Panc1 (cell line): Measurements from ENCODE around the gene CARMIL1. TPM values are rescaled to one million over a fixed set of nuclear protein-coding genes. Genes with fewer than 3 reads are reported as not detected.

Source experiments
- ATAC-seq: fragments of 200-7000 bp; cut with Tn5 transposase; 2 replicates; pipeline ENCODE4 v1.9.1; 2020; ENCODE audit warnings: mild to moderate bottlenecking, moderate library complexity
- BruUV-seq: library from RNA; stranded (reverse); fragments of 400-500 nt; replicated peaks from 2 replicates; lab custom pipeline; 2021; lab: Mats Ljungman, UMichigan
- CTCF ChIA-PET: fragments of 300-600 bp; sonication (Branson Sonifier 250); formaldehyde crosslinking; loops from one replicate; lab custom pipeline; 2022; ENCODE audit warnings: antibody characterized with exemption; lab: Charles Lee
- POLR2A ChIA-PET: fragments of 300-600 bp; sonication (Branson Sonifier 250); formaldehyde crosslinking; loops from one replicate; lab custom pipeline; 2022; ENCODE audit warnings: antibody characterized with exemption; lab: Charles Lee
- DNase-seq: peaks from one replicate; pipeline ENCODE4 v3.0.0-alpha.2; 2010; ENCODE audit warnings: low read depth, low spot score
- H3K27ac ChIP-seq: 2 replicates; pipeline ENCODE4 v1.5.1; 2011; ENCODE audit warnings: mild to moderate bottlenecking, low read length, inconsistent platforms
- H3K27me3 ChIP-seq: fragments of 200-500 bp; sonication (Bioruptor generic); 2 replicates; pipeline ENCODE4 v1.6.0; 2014; ENCODE audit warnings: low read length, inconsistent platforms; ENCODE audit not compliant: control insufficient read depth, insufficient read depth
- H3K36me3 ChIP-seq: fragments of 200-500 bp; sonication (Bioruptor generic); 2 replicates; pipeline ENCODE4 v1.5.1; 2014; ENCODE audit warnings: inconsistent platforms, mild to moderate bottlenecking, low read length, moderate library complexity; ENCODE audit not compliant: control insufficient read depth, insufficient read depth
- H3K4me1 ChIP-seq: 2 replicates; pipeline ENCODE4 v1.5.1; 2011; ENCODE audit warnings: inconsistent platforms, mild to moderate bottlenecking, low read length, moderate library complexity; ENCODE audit not compliant: control insufficient read depth, insufficient read depth
- H3K4me3 ChIP-seq, 2 experiments: 2 replicates each; pipeline ENCODE4 v1.5.1; 2011 to 2012; ENCODE audit warnings: low read depth in 2 of 2, low read length in 2 of 2, mild to moderate bottlenecking in 2 of 2, inconsistent platforms in 1 of 2, moderate library complexity in 1 of 2
- H3K9me3 ChIP-seq: fragments of 200-500 bp; sonication (Bioruptor generic); 2 replicates; pipeline ENCODE4 v1.5.1; 2014; ENCODE audit warnings: low read depth, mild to moderate bottlenecking, inconsistent platforms, low read length, moderate library complexity; ENCODE audit not compliant: control insufficient read depth, insufficient read depth
- CTCF ChIP-seq: fragments of 450-650 bp; IDR thresholded peaks from 2 replicates; pipeline ENCODE4 v1.5.1; 2017; ENCODE audit warnings: mild to moderate bottlenecking
- POLR2AphosphoS5 ChIP-seq: IDR thresholded peaks from 2 replicates; pipeline ENCODE4 v1.6.1; 2012; ENCODE audit warnings: mild to moderate bottlenecking, low read depth, low read length, moderate library complexity
- REST ChIP-seq, 2 experiments: IDR thresholded peaks; 2 replicates each; pipeline ENCODE4 v1.6.1; 2011 to 2012; ENCODE audit warnings: low read depth in 2 of 2, control low read depth in 1 of 2, low read length in 1 of 2, mild to moderate bottlenecking in 1 of 2, moderate library complexity in 1 of 2; ENCODE audit not compliant: insufficient read depth in 1 of 2
- SIN3A ChIP-seq: IDR thresholded peaks from 2 replicates; pipeline ENCODE4 v1.6.1; 2012; ENCODE audit warnings: low read depth, mild to moderate bottlenecking, low read length, moderate library complexity, borderline replicate concordance; ENCODE audit not compliant: insufficient read depth
- TCF7L2 ChIP-seq: IDR thresholded peaks from 2 replicates; pipeline ENCODE4 v1.6.1; 2011; ENCODE audit warnings: mild to moderate bottlenecking, low read depth, low read length, inconsistent platforms
- in situ Hi-C: cut with HindIII; loops from 2 replicates; pipeline ENCODE4 v1.10.0; 2016; ENCODE audit warnings: low sequenced_read_pairs, low pct_unique_long_range_greater_than_20kb
- intact Hi-C: fragments of 100-400 bp; cut with micrococcal nuclease; formaldehyde crosslinking; loops from one replicate; pipeline ENCODE4 v1.10.0; 2022; ENCODE audit not compliant: unreplicated experiment
- total RNA-seq: library from RNA; stranded (reverse); gene quantifications from one replicate; pipeline ENCODE4 v1.2.1, GENCODE V29; 2021; ENCODE audit not compliant: unreplicated experiment

The CARMIL1 gene
- total RNA-seq, 1 experiment from 2014 or later: 4.0 TPM

- Histone ChIP-seq H3K36me3 (no peaks in the 10 kb centered on the region), H3K27ac (no peak overlapping the region), H3K4me3 (no peak overlapping the region), H3K9me3 (no peaks in the 10 kb centered on the region), H3K4me1 (no peaks in the 10 kb centered on the region), H3K27me3 (no peaks in the 10 kb centered on the region)
- BruUV-seq: no TSS peak
- ChIA-PET POLR2A (no interaction called here), CTCF (no interaction called here)
- intact Hi-C loops (no loop called here), in situ Hi-C loops (no loop called here)
- ATAC-seq (no peak), DNase-seq (no peak)
- TF ChIP-seq CTCF (no peak), TCF7L2 (no peak), POLR2AphosphoS5 (no peak)
Observed at GRCh38 chr6:25306379-25306778, 27.2 kb downstream of the CARMIL1 start.

GRCh38 chr6:25307805-25308494, 28.8 kb downstream of the CARMIL1 start:
- POLR2A ChIA-PET: interaction anchor here (0.6 kb wide), 1 partner anchor 292 kb away, joined by 6 read pairs; no protein-coding TSS in a partner anchor

More at GRCh38 chr6:25307805-25308494, 28.8 kb downstream of the CARMIL1 start:
- Histone ChIP-seq H3K27ac (no peak overlapping the region), H3K4me1 (no peaks in the 10 kb centered on the region), H3K4me3 (no peak overlapping the region), H3K27me3 (no peaks in the 10 kb centered on the region), H3K36me3 (no peaks in the 10 kb centered on the region), H3K9me3 (no peaks in the 10 kb centered on the region)
- no TSS peak for BruUV-seq
- CTCF ChIA-PET: interaction anchor here (1.0 kb wide), 1 partner anchor 182 kb away, joined by 4 read pairs; no protein-coding TSS in a partner anchor
- intact Hi-C loops (no loop called here), in situ Hi-C loops (no loop called here)
- no peak for DNase-seq
- TF ChIP-seq POLR2AphosphoS5 (no peak), REST (IDR thresholded peaks at IDR 0.05; ENCODE audit: insufficient read depth in 1 of 2, low read depth in 2 of 2, low read length in 1 of 2) (no peak), CTCF (no peak), TCF7L2 (no peak), SIN3A (no peak)
- ATAC-seq: no peak
